HG02970 (cell line): ENCODE measurements around the gene DDX31.

ENCODE experiments used
- ATAC-seq: cut with Tn5 transposase; IDR thresholded peaks from one replicate; pipeline ENCODE4 v1.9.1; 2021; ENCODE audit warnings: mild to moderate bottlenecking, moderate library complexity, moderate number of reproducible peaks; ENCODE audit not compliant: unreplicated experiment, low FRiP score

DDX31 gene

DNA sequence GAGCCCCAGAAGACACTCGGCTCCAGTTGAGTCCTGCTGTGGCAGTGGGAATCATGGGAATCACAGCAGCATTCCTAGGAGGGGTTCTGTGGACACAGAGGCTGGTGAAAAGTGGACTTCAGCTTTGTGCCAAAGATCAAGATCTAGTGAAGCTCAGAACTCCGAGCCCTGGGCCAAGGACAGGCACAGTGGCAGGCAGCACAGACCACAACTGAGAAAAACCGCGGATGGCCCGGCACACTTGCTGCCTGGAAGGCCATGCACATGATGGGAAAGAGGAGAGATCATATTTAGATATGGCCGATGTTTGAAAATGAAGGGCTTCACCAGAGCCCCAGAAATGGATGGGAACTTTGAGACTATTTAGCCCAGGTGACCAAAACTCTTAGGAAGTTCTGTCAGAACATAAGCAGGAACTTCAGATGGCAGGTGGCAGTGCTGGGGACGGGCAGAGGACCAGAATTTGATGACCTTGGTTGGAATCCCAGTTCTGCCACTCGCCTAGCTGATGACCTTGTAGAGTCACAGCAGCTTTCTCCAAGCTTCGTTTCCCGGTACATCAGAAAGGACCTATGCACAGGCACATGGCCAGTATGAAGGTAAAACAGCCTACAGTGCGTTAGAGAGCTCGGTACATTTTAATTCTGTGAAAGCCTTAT, 69.3 kb downstream of the DDX31 start:
- no peak for ATAC-seq

DNA sequence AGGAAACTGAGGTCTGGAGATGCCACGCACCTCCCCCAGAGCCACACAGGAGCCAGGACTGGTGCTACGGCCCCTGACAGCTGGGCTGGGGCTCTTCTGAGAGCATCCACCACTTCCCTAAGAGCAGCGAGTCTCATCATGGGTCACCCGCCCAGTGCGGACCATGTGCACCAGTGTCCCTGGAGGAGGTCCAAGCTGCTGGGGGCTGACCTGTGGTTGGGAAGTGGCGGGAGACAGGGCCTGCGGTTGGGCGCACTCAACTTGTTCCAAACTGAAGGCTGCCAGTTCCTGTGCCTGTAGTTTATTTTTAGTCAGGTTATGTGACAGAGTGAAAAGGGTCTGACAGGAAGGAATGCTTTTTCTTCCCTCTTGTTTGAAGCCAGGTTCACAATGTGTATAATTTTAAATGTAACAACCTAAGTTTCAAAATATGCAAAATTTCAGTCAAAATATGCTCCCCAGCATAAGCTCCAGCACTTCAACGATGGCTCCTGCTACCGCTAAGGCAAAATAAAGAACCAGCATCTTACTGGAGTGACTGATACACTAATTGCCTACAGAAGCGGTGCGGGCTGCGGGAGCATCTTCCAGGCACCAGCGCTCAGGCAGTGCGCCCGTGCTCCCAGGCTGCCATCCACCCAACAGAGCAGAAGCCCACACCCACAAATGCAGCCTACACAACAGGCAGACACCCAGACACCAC, 72.6 kb downstream of the DDX31 start:
- ATAC-seq = no peak

DNA sequence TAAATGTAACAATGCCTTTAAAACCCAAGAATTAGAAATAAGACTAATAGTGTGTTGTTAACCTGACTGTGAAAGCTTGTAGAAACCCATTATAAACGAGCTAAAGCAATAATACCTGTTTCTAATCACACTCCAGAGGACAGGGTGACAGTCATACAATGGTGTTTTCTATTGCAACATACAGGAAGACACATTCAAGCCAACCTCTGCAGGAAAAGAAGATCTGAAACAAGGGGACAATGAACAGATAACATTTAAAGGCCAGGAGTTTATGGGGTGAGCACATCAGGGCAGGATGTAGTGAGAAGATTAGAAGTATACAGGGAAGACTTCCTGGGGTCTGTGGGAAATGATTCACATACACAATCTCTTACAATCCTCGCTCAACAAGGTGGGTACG, 73.6 kb downstream of the DDX31 start:
- no peak for ATAC-seq

DNA sequence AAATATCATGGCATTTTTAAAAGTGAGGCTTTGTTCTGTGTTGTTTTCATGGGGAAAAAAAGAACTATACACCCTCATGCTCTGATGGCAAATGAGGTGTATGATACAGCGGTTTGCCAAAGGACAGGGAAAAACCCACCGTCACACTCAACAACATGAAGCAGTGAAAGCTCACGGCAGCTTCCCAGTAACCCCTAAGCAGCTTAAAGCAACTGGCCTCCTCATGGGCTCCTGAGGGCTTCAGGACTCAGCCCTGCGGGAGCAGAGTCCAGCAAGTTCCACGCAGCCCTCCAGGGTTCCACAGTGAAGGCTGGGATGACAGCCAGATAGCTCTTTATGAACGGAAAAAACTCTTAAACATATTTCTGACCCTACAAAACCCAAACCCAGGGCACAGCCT, 74.5 kb downstream of the DDX31 start:
- ATAC-seq = no peak

DNA sequence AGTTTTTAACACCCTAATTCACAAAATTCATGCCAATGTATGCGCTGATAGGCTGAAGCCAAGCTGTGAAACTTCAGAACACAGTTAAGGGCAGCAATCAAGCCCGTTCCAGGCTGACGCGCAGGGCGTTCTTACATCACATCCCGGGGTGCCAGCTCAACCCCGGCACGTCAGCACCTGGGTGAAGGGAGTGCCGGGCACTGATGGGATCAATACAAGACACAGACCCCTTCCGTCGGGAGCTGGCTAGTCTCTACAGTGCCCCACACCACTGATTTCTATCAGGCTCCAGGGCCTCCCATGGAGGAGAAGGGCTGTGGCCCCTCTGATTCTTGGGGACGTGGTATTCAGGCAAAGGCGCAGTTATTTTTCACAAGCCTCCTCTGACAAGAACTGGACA, 75.4 kb downstream of the DDX31 start:
- ATAC-seq = no peak

DNA sequence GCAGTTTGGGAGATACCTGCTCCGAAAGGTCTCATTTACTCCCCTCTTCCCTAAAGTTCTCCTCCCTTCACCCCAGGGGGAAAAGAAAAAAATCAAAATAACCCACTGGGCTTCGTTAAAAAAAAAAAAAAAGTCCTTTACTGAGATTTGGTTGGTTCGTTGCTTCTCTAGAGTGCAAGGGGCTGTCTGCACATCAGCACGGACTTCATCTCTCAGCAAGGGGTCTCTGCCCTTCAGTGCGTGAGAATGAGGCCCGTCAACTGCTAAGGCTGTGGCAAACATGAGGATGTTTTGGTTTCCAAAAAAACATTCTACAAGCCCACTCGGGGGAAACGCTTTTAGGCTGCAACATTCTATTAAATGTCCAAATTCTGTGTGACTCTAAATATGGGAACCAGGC, 77.3 kb downstream of the DDX31 start:
- ATAC-seq = no peak

DNA sequence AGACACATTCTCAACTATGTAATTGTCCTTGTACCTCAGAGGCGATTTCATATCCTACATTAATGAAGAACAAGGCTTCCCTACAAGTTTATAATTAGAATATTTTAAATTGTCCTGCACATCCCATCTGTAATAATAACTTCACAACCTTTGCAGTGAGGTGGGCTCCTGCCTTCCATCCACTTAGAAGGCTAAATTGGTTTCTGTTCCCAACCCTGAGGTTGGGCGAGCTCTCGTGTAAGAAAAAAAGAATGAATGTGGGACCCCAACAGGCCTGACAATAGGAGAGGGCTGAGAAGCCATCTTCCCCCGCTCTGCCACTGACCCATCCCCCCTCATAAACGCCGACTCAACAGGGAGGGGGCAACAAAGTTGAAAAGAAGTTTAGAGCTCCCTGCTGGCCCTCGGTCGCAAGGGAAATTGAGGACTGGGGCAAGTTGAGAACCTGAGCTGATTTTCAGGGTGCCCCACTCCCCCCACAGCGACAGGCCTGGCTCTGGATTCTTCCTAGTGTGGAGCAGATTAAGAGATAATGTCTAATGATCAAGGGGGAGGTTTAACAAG, 78.0 kb downstream of the DDX31 start:
- no peak for ATAC-seq

DNA sequence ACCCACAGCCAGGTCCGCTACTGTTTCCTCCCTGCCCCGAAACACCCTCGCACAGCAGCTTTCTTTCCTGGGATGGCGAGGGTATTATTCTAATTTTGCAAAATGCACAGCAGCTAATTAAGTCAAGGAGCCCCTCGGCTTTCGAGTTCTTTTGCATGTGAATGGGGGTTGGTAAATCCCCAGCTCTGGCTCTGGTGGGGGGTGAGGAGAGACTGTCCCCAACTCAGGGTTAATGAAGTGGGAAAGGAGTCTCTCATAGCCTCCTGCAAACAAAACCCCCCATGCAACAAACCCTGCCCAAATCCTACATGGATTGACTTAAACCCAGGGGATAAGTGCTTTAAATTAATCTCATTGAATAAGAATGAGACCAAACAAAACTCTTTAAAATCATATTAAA, 78.5 kb downstream of the DDX31 start:
- ATAC-seq = no peak

DNA sequence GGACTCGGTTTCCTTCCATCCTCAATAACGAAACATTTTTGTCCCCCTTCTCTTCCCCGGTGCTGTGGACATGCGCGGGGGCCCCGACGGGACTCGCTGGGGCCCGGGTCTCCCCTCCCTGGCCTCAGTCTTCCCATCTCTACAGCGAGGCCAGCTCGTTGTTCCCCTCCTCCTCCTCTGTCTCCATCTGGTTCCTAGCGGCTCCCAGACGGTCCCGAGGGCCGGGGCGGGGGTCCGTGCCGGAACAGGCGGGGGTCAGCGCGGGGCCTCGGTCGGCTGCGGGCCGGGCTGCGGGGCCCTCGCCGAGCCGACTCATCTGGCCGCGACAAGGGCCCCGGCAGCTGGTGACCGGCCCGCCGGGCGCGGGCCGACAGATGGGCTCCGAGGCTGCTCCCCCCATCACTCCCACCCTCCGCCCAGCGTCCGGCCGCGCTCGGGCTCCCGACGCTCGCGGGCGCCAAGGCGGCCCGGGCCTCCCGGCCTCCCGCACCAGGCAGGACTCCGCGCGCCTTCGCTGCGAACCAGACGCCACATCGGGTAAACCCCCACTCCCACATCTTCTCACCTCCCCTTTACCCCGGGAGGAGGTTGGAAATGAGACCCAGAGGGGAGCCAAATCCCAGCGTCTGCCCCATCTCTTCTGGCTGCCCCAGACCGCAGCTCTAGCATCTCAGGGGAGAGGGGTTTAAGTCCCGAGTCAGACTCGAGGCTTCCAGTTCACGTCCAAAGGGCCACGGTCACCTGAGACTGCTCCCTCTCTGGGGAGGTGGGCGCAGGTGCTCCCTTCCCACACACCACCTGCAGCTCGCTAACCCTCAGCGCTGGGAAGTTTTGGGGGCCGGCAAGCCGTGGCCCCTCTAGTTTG, 79.2 kb downstream of the DDX31 start:
- no peak for ATAC-seq

DNA sequence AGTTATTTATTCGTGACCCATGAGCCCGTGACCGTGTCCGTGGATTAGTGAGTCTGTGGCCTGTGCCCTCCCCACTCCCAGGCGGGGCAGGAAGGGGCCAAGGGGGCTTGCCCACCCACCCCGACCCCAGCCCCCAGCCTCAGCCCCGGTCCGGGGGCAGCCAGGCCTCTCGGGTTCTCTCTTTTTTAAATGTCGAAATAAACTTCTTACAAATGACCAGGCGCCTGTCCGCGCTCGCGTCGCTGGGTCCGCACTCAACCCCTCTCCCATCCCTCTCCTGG, 79.8 kb downstream of the DDX31 start:
- no peak for ATAC-seq

DNA sequence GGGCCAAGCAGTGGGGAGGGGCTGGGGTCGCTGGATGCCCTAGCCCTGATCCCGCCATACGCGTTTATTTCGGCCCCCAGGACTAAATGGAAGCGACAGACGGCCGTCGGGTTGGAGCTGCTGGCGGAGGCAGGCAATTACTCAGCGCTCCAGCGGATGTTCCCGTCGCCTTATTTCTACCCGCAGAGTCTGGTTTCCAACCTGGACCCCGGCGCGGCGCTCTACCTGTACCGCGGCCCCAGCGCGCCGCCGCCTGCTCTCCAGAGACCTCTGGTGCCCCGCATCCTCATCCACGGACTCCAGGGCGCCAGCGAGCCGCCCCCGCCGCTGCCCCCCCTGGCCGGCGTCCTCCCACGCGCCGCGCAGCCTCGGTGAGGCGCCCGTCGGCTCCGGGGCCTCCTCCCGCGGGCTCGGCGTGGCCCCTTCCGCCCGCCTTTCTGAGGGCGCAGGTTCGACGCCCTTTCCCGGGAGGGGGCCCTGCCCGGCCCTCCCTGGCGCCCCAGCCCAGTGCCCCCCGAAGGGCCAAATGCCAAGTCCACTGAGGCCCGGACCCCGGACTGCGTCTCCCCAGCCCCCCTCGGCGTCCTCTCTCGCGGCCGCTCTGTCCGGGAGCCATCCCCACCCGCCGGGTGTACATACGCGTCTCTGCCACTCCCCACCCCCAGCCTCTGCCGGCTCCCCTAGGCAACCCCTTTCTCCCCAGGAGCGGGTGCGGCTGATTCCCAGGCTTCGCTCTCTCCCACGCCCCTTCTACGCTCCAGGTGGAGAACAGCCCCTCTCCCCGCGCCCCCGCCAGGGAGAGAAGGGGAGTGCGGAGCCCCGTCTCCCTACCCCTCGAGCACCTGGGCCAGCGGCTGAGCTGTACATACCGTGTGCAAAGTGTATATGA, 80.4 kb downstream of the DDX31 start:
- ATAC-seq = no peak

DNA sequence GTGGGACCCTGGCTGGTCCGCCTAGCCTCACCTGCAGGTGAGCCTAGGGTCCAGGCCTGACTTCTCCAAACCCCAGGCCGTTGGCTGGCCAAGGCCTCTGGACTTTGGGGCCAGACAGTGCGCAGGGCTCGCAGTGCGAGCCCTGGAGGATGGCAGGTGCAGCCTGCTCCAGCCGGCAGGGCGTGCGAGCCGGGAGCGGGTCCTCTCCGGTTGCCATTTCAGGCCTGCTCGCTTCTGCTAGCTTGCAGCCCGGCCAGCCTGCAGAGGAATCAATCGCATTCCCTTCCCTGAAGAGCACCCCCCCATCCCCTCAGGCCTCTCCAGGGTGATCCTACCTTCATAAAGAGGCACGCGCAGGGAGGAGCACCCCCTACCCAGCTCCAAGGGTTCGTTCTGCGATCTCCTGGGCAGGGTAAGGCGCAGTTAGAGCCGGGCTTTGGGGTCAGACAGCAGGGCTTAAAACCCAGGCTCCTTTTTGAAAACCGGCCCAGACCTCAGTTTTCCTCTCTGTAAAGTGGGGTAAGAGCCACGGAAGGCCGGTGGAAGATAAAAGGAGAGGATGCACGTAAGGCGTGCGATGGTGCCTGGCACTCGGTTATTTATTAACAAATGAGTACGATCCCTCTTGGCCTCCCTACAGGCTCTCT, 81.2 kb downstream of the DDX31 start:
- no peak for ATAC-seq

DNA sequence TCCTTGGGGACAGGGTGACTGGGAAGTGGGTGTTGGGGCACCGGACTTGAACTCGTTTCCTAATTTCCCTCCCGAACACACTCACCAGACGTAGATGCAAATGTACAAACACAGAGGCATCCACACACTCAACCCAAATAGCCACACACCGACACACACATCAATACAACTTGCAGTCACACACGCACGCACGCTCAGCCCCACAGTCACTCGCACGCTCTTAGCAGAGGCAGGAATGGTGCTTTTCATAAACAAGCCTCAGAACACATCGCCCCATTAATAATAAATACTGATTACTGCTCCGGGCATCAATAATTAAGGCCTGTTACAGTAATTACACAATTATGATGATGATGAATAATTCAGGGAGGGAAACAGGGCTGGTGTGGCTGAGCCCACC, 81.7 kb downstream of the DDX31 start:
- no peak for ATAC-seq

DNA sequence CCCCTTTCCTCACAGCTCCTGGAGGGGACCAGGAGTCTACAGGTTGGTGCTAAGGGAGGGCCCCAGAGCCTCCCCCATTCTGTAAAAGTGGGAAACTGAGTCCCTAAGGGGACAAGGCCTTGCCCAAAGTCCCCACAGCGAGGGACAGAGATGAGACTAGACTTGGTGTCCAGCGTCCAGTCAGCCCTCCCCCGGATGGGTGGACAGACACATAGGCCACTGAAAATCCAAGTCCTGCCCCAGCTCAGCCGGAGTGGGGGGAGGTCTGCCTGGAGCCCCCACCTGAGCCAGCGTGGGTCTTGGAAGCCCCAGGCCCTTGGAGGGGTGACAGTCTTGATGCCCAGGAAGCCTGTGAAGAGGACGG, 82.2 kb downstream of the DDX31 start:
- ATAC-seq = no peak

DNA sequence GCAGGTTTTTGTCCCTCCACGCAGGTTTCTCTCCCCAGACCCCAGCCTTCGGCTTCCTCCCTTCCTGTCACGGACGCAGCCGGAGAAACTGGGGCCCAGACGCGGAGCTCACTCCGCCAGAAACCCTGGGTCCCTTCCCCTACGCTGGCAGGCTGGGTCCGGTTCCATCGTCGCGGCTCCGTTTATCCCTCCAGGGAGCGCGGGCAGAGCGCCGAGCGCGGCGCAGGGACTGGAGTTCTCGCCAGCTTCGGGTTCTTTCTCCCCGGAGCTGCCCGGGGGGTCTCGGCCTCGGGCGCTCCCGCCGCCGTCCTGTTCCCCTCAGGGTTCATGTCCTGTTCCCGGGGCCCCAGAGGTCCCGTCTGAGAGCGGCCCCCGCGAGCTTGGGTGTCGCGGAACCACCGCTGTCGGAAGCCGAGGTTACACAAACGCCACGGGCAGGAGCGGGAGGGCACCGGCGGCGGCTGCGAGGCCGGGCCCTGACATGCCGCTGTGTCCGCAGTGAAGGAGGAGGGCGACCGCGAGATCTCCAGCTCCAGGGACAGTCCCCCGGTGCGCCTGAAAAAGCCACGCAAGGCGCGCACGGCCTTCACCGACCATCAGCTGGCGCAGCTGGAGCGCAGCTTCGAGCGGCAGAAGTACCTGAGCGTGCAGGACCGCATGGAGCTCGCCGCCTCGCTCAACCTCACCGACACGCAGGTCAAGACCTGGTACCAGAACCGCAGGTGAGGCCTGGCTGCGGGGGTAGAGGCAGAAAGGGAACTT, 82.8 kb downstream of the DDX31 start:
- ATAC-seq = no peak

DNA sequence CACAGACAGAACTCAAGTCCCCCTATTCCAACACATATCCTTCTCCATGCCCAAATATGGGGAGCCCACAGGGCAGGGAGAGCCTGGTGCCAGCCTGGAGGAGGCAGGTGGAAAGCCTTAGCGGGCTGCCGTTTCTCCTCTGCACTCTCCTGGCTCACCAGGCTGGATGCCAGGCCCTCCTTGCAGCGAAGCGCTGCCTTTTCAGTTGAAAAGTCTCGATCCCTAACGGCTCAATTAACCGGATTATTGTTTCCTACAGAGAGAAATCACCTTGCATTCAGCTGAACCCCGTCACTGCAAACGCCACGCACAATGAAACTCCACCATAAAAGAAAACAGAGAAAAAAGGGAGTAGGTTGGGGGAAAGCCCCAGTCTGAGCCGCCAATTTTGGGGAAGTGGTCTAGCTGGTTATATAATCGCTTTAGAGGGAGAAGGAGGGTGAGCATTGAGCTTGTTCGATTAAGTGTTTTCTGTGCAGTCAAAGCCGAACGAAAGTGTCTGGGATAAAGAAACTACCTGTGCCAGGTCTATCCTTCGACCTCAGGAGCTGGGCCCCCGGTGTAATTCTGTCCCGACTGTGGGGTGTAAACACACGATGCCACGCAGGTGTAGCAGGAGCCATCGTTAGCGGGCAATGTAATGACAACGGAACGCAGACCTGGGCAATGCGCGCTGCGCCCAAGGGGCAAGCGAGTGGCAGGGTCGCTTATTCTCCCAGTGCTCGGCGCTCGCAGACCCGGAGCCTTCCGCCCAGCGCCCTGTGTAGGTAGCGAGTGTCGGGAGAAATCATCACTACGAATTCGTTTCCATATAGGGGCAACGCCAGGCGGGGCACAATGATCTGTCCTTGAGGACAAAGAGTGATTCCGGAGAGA, 83.6 kb downstream of the DDX31 start:
- ATAC-seq = no peak

DNA sequence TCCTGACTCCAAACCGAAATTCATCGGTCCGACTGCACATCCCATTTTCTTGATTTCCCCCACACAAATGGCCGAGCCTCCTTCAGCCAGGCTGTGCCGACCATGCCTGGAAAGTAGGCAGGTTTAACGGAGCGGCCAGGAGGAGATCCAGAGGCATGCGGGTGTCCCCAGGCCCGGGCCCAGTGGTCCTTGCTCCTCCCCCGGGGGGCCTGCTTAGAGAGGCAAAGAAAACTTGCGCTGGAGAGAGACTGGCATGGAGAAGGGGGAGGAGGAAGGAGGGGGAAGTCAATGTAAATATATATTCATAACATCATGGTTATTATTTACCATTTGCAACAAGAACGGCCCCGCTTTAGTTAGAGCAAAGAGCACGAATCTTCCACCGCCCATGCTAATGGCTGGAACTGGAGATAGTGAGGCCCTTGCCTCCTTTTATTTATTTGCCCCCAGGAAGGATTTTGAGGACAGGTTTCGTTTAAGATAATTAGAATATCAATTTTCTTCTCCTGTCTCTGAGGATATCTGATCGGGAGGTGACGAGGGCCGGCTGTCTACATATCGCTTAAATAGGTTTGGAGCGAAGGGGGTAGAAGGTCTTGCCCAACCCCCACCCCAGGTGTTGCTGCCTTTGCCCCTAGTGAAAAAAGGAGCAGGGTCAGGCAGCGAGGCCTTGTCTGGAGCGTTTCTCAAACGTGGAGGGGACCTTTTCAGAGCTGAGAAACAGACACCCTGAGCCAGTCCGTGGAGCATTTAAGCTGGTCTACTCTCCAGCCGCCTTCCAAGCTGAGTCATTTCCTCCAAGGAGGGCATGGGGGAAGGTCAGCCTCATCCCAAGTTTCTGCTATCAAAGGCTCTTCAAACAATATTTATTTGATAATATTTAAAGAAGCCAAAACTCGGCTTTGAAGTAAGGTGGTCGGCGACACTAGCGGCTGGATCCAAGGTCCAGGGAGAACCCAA, 84.9 kb downstream of the DDX31 start:
- ATAC-seq = no peak
